ENCODE results near the gene CUL3.
"Not testable (repeated sequence)": the region's sequence is repeated elsewhere in the genome, so short reads cannot be mapped to it uniquely, and the experiment has no call there.

CUL3 gene

DNA sequence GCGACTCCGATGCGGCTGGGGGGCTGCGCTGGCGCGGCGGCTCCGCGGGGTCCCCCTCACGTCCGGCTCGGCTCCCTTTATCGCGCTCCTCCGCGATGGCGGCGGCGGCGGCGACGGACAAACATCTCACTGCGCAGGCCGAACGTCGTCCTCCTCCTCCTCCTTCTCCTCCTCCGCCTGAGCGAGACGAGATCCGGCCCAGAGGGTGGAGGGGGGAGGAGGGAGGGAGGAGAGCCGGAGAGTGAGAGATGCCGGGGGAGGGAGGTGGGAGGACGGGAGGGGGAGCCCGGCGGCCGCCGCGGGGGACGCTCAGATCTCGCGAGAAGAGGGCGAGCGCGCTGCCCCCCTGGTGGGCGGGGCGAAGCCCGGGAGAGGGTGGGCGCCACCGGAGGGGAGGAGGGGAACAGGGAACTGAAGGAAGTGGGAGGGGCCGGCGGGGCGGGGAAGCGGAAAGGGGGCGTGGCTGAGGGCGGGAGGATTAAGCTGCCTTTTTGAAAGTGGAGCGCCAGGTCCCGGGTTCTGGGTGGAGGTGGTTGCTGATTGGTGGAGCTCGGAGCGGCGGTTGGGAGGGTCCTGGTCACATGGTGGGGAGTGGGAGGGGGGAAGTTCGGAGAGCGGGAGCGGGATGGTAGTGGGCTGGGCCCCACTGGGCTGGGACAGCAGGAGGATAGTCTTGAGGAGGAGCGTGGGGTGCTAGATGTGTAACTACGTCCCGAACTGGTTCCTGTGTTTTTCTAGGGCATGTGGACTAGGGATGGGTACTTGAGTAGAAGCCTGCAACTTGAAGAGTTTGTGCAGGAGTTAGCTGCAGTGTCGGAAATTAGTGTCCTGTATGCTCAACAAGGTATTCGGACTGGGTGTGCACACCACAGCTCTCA lies at the start of gene CUL3:
Gene CUL3 (minus strand): TSS at position 153 of the 878 bp plus-strand sequence. CDS start 354 bp downstream, outside the sequence.
- peak; percentile 96 for DNase-seq (ENCODE audit: low spot score)

DNA sequence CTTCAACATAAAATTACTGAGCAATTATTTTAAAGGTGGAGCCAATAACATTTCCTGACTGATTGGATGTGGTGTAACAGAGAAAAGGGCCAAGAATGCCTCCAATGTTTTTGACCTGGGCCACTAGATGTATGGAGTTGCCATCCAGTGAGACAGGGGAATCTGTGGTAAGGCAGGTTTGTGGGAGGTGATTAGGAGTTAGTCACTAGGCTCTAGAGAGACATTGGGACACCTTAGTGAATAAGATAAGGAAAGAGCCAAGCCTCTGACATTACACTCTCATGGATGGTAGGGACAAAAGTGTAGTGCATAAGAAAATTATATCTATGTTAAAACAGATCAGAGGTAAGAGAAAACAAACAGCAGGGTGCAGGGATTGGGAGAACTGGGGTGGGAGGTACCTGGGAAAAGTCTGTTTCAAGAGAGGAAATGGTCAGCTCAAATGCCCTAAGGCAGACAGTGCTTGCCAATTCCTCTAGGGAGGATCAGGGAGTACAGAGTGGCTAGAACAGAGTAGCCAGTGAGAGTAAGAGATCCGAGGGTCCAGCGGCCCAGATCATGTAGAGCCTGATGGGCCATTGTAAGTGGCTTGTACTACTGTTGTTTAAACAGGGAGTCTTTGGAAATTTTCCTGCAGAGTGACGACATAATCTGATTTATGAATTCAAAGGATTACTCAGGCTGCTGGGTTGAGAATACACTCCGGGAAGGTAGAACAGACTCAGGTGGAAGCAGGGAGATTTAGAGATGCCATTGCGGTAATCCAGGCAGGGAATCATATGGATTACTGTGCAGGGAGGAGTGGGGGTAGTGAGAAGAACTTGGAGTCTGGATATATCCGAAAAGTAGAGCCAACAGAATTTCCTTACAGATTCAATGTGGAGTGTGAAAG lies 45.7 kb upstream of the CUL3 start:
- no peak for DNase-seq (ENCODE audit: low spot score)

DNA sequence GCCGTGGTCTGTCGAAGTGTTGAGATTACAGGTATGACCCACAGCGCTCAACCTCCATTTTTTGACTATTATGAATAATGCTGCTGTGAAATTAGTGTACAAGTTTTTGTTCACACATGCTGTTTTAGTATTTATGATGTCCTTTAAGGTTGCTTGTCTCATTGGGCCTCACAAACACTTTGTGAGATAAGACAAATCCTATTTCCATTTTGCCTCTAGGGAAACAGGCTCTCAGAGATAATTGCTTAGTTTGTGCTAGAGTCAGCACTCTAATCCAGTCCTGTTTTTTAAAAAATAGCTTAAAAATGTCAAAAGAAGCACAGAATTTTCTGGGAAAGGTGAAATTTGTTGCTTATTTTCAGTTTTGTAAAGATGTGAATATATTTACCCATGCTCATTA lies 43.3 kb upstream of the CUL3 start:
- DNase-seq (ENCODE audit: low spot score): no peak

DNA sequence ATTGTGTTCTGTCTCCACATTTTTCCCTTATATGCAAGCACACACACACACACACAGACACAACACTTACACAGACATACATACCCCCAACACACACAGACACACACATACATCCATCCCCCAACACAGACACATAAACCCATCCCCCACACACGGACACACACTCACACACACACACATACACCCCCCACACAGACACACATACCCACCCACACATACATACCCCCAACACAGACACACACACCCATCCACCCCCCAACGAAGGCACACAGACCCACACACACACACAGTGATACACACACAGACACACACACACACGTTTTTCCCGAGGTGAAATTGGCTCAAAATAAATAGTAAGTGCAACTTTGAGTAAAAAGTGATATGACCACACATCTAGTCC lies 41.6 kb upstream of the CUL3 start:
- DNase-seq (ENCODE audit: low spot score): no peak

DNA sequence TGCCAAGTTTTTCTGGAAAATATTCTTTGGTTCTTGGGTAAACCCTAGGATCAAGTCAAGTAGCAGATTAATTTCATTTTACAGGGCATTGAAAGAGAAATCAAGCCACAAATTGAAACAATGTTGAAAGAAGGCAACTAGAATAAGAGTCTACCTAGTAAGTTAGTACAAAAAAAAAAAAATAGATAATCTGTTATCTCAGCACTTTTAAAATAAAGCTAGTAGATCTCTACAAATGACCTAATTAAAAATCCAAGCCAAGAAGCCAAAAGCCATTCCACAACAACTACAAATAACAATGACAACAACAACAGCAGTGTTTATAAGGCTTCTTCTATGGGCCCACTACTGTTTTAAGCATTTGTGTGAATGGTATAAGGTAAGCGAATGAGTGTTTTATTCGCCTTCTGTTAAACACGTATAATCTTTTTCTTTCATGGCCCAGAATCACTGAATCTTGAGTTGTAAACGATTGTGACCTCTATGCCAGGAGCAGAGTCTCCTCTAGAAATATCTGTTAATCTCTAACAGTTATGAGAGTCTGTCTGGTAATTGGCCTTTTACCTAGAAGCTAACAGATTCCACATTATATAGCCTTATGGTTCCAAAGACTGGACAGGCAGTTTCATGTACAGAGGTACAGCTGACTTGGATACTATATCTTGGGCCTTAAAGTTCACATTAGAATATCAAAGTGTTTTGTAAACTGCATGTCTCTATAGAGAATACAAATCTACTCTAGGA lies 28.6 kb upstream of the CUL3 start:
- DNase-seq (ENCODE audit: low spot score): no peak

DNA sequence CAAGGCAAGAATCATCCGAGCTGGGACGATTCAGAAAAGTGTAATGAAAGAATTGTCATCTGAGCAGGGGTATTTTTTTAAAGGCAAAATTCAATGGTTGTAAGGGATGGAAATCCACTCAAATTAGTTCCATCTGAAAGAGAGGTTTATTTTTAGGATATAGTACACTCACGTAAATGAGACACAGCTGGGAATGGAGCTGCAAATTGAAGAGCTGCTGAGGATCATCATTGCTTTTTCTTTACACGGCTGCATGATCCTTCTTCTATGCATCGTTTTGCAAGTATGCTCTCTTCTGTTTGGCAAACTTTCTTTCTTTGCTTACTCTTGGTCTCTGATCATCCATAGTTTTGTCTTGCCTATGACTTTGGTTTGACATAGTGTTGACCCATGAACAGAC lies 27.4 kb upstream of the CUL3 start:
- DNase-seq (ENCODE audit: low spot score): no peak

DNA sequence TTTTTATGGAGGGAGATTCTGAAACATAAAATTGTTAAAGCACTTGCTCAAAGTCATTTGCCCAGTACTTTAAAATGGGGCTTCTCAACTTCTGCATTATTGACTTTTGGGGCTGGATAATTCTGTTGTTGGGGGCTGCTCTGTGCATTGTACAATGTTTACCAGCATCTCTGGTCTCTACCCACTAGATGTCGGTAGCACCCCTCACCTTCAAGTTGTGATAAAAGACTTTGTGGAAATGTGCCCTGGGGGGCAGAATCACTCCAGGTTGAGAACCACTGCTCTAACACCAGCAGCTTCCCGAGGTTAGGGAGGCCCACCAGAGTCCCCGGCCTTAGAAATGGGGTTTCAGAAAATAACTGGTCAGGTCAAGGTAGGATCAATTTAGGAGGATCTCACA lies 26.8 kb upstream of the CUL3 start:
- no peak for DNase-seq (ENCODE audit: low spot score)

DNA sequence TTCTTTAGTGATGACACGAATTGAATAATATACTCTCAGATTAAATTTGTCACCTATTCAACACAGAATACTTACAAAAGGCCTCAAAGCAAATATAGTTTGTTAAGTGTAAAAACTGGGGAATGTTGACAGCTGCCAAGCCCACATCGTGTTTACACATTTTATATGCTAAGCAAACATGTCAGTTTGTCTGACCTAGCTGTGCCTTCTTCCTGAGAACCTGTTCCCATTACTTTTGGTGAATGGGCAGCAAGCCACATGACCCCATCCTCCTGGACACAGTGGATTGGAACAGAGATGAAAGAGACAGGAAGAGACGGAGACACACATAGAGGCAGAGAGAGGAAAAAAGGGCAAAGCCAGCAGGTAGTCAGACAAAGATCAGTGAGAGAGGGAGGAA lies 22.9 kb upstream of the CUL3 start:
- no peak for DNase-seq (ENCODE audit: low spot score)

DNA sequence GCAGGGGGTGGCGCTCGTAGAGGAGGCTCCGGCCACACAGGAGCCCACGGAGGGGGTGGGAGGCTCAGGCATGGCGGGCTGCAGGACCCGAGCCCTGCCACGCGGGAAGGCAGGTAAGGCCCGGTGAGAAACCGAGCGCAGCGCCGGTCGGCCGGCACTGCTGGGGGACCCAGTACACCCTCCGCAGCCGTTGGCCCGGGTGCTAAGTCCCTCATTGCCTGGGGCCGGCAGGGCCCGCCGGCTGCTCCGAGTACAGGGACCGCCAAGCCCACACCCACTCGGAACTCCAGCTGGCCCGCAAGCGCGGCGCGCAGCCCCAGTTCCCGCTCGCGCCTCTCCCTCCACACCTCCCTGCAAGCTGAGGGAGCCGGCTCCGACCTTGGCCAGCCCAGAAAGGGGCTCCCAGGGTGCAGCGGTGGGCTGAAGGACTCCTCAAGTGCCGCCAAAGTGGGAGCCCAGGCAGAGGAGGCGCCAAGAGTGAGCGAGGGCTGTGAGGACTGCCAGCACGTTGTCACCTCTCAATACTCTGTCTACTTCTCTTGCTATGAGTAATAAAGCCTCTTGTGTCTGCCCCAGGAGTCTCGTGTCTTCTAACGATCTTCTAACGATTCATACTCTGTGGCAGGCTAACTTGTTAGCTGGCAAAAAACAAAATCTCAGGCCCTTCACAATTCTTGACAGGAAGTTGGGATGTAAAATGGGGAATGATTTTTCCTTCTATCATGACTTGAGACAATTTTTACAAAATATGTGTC lies 18.8 kb upstream of the CUL3 start:
- DNase-seq (ENCODE audit: low spot score): not testable (repeated sequence)

DNA sequence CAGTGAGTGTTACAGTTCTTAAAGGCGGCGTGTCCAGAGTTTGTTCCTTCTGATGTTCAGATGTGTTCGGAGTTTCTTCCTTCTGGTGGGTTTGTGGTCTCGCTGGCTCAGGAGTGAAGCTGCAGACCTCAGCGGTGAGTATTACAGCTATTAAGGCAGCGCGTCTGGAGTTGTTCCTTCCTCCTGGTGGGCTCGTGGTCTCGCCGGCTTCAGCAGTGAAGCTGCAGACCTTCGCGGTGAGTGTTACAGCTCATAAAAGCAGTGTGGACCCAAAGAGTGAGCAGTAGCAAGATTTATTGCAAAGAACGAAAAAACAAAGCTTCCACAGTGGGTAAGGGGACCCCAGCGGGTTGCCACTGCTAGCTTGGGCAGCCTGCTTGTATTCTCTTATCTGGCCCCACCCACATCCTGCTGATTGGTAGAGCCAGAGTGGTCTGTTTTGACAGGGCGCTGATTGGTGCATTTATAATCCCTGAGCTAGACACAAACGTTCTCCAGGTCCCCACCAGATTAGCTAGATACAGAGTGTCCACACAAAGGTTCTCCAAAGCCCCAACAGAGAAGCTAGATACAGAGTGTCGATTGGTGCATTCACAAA lies 17.7 kb upstream of the CUL3 start:
- not testable (repeated sequence) for DNase-seq (ENCODE audit: low spot score)

DNA sequence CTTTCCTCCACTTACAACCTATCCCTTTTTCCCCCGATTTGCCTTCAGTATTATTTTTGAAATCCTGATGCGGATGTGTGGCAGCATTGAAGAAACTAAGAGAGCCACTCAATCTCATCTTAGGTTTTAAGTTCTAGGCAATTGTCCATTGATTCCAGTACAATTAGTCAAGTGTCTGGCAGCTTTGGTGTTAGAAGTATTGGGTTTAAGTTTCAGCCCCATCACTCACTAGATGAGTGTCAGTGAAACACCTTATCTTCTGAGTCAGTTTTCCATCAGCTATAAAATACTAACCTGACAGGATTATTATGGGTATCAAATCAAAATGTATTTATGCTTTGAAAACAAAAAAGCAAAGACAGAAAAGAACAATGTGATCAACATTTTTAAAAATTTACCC lies 16.8 kb upstream of the CUL3 start:
- no peak for DNase-seq (ENCODE audit: low spot score)

DNA sequence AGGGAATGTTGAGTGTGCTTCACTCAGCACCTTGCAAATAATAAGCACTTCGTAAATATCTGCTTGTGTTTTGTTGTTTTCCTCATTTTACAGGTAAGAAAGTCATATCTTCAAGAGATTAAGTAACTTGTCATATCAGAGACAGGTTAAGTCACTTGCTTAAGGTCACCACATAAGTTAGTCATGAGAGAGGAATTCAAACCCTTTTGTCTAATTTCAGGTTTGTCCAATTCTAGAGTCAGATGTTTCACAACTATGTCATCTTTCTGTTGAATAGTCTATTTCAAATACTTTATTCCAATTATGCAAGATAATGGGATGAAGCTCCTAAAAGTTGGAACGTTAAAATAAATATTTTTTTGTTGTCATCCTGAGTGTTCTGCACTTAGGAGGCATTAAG lies 13.5 kb upstream of the CUL3 start:
- DNase-seq (ENCODE audit: low spot score): no peak

DNA sequence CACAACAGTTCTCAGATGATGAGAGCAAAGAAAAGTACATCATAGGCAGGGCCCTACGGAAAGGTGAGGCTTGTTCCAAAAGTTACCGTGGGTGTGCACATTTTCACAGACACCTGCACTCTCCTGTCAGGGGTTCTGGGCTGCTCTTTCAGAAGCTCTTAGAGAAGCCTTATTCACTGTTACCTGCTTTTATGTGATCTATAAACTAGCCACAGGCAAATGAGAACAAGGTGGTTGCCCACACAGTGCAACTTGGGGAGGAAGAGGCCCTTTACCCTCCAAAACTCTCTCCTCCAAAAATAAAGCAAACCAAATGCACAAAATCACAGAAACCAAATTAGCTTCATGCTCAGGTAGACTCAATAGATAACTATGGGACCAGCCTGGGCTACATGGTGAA lies 11.1 kb upstream of the CUL3 start:
- no peak for DNase-seq (ENCODE audit: low spot score)

DNA sequence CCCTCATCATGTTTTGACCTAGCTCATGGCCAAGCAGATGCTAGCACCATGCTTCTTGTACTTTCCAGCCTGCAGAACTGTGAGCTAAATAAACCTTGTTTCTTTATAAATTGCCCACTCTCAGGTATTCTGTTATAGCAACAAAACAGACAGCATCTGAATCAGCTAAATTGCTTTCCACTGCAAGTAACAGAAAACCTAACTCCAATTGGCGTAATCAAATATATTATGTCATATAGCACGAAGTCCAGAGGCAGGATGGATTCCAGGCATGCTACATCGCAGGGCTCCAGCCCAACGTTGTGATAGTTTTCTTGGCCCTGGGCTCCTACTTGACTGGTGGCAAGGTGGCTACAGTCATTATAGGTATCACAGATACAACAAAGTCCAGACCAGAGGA lies 10.4 kb upstream of the CUL3 start:
- no peak for DNase-seq (ENCODE audit: low spot score)

DNA sequence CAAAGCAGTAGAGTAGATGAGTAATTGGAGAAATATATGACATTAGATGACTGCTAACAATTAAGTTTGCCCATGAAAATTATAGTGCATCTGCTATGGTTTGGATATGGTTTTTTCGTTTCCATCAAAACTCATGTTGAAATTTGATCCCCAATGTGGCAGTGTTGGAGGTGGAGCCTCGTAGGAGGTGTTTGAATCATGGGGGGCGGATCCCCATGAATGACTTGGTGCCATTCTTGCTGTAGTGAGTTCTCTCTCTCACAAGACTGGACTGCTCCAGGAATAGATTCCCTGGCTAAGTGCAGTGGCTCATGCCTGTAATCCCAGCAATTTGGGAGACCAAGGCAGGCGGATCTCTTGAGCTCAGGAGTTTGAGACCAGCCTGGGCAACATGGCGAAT lies 9.7 kb upstream of the CUL3 start:
- no peak for DNase-seq (ENCODE audit: low spot score)

DNA sequence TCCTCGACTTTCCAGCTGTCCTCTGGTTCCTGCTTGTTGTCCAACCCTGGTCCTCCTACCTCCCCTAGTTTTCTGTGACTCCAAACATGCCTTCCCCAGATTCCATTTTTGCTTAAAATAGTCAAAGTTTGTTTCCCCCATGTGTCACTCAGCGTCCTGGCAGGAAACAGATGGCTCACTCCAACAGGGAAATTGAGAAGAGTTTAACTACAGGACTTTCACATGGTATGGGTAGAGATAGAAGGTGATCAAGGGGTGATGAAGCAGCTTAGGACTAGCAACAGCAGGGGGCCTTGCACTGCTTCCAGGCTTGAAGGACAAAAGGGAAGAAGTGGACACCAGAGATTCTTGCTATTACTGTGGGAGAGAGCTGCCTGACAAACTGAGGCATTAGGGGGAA lies 6.1 kb upstream of the CUL3 start:
- peak; percentile 61 for DNase-seq (ENCODE audit: low spot score)

DNA sequence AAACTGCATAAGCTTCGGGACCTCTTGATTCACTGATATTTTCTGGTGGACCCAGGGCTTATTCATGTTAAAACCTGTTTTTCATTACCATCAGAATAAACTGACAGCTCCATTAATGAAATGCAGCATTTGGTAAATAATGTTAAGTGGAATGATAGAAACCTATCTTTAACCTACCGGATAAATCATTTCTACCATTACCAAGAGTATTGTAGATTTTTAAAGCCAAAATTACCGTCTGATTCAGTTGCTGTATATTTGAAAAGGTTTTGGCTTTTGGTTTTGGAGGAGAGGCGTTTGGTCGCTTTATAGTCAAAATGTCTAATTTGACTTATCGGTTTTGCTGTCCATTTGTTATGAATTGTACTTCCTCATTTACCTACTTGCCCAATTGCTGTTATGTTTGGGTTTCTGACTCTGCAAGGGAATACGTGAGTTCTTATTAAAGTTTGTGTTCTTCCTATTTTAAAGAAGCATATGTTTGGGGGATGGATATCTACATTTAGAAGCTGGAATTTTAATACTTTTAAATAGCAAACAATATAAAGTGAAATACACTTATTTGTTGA lies 1.0 kb upstream of the CUL3 start:
- no peak for DNase-seq (ENCODE audit: low spot score)

DNA sequence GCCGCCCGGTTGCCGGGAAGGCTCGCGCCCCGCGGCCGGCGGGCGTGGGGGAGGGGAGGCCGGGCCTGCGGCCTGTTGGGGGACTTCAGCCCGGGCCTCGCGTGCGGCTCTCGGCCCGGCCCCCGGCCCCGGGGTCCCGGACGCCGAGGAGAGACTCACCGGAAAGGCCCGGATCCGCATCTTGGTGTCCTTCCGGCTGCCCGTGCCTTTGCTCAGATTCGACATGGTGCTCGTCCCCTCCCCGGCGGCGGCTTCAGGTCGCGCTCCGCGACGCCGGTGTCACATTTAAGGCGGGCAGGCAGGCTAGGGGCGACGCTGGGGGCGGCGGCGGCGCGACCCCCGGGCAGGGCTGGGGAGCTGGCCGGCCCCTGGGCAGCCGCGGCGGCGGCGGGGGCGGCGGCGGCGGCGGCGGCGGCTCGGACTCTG lies 365 bp downstream of the CUL3 start:
- peak; percentile 40 for DNase-seq (ENCODE audit: low spot score)

DNA sequence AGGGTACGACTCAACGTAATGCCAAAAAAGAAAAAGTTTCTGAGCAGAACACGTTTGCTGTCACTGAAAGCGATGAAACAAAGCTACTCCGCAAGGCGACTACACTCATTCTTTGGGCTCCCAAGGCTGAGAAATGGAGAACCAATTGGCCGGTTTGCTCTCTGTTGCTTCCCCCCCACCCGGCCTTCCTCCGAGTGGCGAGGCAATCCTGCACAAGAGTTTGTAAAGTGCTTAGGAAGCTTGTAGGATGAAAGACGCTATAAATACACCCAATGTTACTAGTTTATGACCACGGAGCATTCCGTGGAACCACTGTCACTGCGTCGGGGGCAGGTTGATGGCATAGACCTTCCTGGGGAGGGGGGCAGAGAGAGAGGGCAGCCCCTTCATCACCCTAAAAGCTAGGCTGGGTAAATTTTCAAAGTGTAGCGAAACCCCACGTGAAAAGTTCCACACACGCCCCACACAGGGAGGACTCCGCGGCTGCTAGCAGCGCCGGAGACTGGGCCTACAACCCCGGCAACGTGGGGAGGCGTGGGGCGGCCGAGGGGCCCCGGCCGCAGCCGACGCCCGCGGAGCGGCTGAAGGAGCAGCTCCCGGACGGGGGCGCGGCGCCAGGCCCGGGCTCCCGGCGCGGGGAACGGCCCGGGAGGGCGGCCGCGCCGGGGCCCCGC lies 915 bp downstream of the CUL3 start:
- DNase-seq (ENCODE audit: low spot score): peak; percentile 38

DNA sequence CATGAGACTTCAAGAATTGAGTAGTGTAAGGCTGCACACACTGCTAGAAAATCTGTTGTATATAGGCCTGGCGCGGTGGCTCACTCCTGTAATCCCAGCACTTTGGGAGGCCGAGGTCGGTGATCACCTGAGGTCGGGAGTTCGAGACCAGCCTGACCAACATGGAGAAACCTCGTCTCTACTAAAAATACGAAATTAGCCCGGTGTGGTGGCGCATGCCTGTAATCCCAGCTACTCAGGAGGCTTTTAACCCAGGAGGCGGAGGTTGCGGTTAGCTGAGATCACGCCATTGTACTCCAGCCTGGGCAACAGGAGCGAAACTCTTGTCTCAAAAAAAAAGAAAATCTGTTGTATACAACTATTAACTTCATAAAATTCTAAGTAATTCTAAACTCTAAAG lies 2.1 kb downstream of the CUL3 start:
- DNase-seq (ENCODE audit: low spot score): not testable (repeated sequence)

Measured in kidney capillary endothelial cell (primary cell).